ENCODE data around the gene MFNG. TPM values are rescaled to one million over a fixed set of nuclear protein-coding genes. Genes with fewer than 3 reads are reported as not detected.
A peak's percentile ranks its signal among the peaks of the same experiment; 100 is the strongest.

Gene MFNG
- total RNA-seq, 1 experiment from 2014 or later, result 7.1 TPM

DNA sequence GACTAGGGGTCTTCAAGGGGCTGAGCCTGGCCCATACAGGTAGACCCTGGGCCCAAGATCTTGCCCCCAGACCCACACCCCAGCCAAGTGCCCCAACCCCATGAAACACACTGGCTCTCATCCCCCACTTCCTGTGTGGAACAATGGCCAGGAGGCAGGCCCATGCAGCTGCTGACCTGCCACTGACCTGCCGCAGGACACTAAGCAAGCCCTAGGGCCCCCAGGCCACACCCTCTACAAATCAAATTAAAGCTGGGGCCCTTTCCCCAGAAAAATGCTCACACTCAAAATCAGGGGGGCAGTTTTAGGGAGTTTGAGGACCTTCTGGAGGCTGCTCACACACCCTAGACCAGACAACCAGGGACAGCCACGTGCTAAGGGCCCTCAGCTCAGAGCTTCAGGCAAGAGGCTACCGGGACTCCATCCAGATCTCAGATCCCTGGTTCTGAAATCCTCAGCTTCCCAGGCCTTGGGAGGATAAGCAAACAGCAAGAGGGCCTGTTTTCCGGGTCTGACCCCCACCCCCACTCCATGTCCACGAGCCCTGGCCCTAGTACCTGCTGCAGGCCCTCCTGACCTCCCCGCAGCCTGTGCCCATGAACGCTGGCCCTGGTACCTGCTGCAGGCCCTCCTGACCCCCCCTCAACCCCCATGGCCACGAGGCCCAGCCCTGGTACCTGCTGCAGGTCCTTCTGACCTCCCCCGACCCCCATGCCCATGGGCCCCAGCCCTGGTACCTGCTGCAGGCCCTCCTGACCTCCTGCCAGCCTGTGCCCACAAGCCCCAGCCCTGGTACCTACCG, 23.1 kb upstream of the MFNG start:
- Histone ChIP-seq H3K27me3 (ENCODE audit: control insufficient read depth, insufficient read depth, low read length) (no peaks in the 10 kb centered on the region), H3K36me3 (ENCODE audit: control insufficient read depth, insufficient read depth, low read length) (no peaks in the 10 kb centered on the region), H3K27ac (ENCODE audit: low read length) (peak overlapping the region; percentile 67), H3K4me1 (ENCODE audit: control insufficient read depth, insufficient read depth, low read length) (peaks cover 46% of the 10 kb centered on the region), H3K4me3 (ENCODE audit: low read depth in 2 of 2, low read length in 2 of 2) (no peak overlapping the region), H3K9me3 (ENCODE audit: control insufficient read depth, insufficient read depth, low read depth, low read length) (no peaks in the 10 kb centered on the region)
- ATAC-seq (no peak), DNase-seq (ENCODE audit: low read depth, low spot score) (no peak)
- no peak for TF ChIP-seq POLR2AphosphoS5 (IDR thresholded peaks at IDR 0.05; ENCODE audit: low read depth, low read length)
- TF ChIP-seq, protein P1, sequence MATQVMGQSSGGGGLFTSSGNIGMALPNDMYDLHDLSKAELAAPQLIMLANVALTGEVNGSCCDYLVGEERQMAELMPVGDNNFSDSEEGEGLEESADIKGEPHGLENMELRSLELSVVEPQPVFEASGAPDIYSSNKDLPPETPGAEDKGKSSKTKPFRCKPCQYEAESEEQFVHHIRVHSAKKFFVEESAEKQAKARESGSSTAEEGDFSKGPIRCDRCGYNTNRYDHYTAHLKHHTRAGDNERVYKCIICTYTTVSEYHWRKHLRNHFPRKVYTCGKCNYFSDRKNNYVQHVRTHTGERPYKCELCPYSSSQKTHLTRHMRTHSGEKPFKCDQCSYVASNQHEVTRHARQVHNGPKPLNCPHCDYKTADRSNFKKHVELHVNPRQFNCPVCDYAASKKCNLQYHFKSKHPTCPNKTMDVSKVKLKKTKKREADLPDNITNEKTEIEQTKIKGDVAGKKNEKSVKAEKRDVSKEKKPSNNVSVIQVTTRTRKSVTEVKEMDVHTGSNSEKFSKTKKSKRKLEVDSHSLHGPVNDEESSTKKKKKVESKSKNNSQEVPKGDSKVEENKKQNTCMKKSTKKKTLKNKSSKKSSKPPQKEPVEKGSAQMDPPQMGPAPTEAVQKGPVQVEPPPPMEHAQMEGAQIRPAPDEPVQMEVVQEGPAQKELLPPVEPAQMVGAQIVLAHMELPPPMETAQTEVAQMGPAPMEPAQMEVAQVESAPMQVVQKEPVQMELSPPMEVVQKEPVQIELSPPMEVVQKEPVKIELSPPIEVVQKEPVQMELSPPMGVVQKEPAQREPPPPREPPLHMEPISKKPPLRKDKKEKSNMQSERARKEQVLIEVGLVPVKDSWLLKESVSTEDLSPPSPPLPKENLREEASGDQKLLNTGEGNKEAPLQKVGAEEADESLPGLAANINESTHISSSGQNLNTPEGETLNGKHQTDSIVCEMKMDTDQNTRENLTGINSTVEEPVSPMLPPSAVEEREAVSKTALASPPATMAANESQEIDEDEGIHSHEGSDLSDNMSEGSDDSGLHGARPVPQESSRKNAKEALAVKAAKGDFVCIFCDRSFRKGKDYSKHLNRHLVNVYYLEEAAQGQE (IDR thresholded peaks at IDR 0.05; ENCODE audit: insufficient read depth in 1 of 2, low read depth in 2 of 2, low read length in 1 of 2), result no peak
- TF ChIP-seq, protein P2, sequence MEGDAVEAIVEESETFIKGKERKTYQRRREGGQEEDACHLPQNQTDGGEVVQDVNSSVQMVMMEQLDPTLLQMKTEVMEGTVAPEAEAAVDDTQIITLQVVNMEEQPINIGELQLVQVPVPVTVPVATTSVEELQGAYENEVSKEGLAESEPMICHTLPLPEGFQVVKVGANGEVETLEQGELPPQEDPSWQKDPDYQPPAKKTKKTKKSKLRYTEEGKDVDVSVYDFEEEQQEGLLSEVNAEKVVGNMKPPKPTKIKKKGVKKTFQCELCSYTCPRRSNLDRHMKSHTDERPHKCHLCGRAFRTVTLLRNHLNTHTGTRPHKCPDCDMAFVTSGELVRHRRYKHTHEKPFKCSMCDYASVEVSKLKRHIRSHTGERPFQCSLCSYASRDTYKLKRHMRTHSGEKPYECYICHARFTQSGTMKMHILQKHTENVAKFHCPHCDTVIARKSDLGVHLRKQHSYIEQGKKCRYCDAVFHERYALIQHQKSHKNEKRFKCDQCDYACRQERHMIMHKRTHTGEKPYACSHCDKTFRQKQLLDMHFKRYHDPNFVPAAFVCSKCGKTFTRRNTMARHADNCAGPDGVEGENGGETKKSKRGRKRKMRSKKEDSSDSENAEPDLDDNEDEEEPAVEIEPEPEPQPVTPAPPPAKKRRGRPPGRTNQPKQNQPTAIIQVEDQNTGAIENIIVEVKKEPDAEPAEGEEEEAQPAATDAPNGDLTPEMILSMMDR (IDR thresholded peaks at IDR 0.05), result no peak
- ChIA-PET CTCF (no interaction called here), POLR2A (no interaction called here)
- BruUV-seq (replicated peaks), result no TSS peak
- in situ Hi-C loops (cut with HindIII; ENCODE audit: low pct_unique_long_range_greater_than_20kb, low sequenced_read_pairs), result no loop called here
- intact Hi-C loops (cut with micrococcal nuclease; ENCODE audit: unreplicated experiment), result no loop called here

DNA sequence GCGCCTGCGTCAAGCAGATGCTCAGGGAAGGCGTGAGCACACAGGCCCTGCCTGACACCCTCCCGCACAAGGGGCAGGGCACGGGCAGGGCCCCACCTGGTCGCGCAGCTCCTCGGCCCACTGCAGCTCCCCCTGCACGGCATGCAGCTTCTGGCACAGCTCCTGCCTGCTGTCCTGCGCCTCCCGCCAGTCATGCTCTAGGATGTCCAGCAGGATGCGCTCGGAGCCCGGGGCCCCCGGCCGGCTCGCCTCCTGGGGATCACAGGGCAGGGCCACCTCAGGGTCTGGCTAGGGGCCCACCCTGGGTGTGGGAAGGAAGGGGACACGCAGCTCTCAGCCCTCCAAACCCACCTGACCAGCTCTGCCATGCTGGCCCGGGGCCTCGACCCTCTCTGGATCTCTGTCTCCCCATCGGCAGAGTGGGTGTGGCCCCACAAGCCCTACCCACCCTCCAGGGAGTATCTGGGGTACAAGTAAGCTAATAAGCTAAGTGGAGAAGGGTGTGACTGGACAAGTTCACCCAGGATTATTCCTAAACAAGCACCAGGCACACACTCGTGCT, 22.3 kb upstream of the MFNG start:
- intact Hi-C loops (cut with micrococcal nuclease; ENCODE audit: unreplicated experiment), result no loop called here
- DNase-seq (ENCODE audit: low read depth, low spot score), result no peak
- Histone ChIP-seq H3K4me3 (ENCODE audit: low read depth in 2 of 2, low read length in 2 of 2) (no peak overlapping the region), H3K9me3 (ENCODE audit: control insufficient read depth, insufficient read depth, low read depth, low read length) (no peaks in the 10 kb centered on the region), H3K36me3 (ENCODE audit: control insufficient read depth, insufficient read depth, low read length) (no peaks in the 10 kb centered on the region), H3K4me1 (ENCODE audit: control insufficient read depth, insufficient read depth, low read length) (peaks cover 48% of the 10 kb centered on the region), H3K27me3 (ENCODE audit: control insufficient read depth, insufficient read depth, low read length) (no peaks in the 10 kb centered on the region), H3K27ac (ENCODE audit: low read length) (peak overlapping the region; percentile 67; the same call in 1 of the 2 replicates)
- in situ Hi-C loops (cut with HindIII; ENCODE audit: low pct_unique_long_range_greater_than_20kb, low sequenced_read_pairs), result no loop called here
- no TSS peak for BruUV-seq (replicated peaks)
- TF ChIP-seq, protein P1 (IDR thresholded peaks at IDR 0.05; ENCODE audit: insufficient read depth in 1 of 2, low read depth in 2 of 2, low read length in 1 of 2), result no peak
- no peak for TF ChIP-seq SIN3A (IDR thresholded peaks at IDR 0.05; ENCODE audit: borderline replicate concordance, insufficient read depth, low read depth, low read length)
- TF ChIP-seq, protein P2 (IDR thresholded peaks at IDR 0.05), result no peak
- ChIA-PET POLR2A (no interaction called here), CTCF (no interaction called here)
- no peak for ATAC-seq

Data from Panc1 (cell line).